ENCODE data around the gene TOX3. TPM values are rescaled to one million over a fixed set of nuclear protein-coding genes. Genes with fewer than 3 reads are reported as not detected.

The TOX3 gene
- total RNA-seq, 4 donors from 2014 or later: 0.16 to 1.1 (median 0.57) TPM; not detected in 1

DNA sequence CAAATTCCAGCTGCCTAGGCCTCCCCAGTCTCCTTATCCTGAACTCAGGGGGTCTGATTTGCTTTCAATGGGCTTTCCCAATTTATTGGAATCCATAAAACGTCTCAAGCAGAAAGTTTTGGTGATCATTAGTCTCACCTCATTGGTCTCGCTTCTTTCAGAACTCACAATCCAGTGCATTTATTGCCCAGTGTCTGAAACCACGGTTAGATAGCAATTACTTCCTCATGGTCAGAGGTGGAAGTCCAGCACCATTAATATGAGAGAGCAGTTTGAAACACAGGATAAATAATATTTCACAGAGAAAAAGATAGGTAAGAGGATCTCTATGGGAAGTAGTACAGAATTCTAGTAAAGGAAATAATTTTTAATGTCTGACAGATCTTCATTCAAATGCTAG, 128.7 kb downstream of the TOX3 start:
- TF ChIP-seq CTCF (IDR thresholded peaks at IDR 0.05; ENCODE audit: low read depth): no peak

GRCh38 chr16:52416888-52417287, 130.1 kb downstream of the TOX3 start:
- no peak for TF ChIP-seq CTCF (IDR thresholded peaks at IDR 0.05; ENCODE audit: low read depth)

DNA sequence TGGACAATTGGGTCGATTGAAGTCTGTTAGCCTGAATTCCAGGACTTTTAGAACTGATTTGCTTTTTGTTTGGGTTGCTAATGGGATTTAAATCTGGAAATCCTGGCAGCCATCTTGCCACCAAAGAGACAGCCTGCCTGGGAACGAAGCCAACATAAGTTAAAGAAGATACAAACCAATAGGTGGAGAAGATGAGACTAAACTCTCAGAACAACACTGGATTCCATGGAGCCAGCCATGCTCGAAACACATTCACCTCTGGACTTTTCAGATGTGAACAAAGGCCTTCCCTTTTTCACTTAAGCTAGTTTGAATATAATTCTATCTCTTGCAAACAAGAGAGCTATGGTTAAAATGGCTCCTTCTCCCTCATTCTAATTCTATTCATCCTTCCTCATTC, 135.9 kb downstream of the TOX3 start:
- TF ChIP-seq CTCF (IDR thresholded peaks at IDR 0.05; ENCODE audit: low read depth): no peak

DNA sequence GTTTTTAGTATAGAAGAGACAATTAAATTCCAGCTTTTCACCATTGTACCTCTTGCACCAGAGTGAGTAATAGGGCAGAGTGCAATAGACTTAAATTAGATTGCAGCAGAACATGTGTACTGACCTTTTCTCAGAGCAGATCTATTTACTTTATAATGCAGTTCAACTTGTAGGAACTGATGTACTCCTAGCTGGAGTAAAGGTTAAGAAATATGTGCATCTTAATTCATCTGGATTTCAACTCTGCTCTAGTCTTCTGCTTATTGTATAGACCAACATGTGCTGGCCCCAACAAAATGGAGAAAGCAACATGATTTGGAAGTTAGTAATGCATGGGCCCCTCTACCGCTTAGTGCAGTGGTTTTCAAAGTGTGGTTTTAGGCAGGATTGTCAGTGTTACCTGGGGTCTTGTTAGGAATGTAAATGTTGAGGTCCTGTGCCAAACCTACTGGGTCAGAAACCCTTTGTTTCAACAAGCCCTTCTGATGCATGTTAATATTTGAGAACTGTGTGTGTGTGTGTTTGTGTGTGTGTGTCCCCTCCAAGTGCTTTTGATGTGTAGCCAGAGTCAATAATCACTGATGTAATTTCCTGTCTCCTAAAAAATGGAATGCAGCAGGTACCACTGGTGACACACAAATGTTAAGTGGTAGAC, 138.6 kb downstream of the TOX3 start:
- no peak for TF ChIP-seq CTCF (IDR thresholded peaks at IDR 0.05; ENCODE audit: low read depth)

- TF ChIP-seq CTCF (IDR thresholded peaks at IDR 0.05; ENCODE audit: low read depth): no peak
Measured at GRCh38 chr16:52407778-52408177, 139.2 kb downstream of the TOX3 start.

- TF ChIP-seq CTCF (IDR thresholded peaks at IDR 0.05; ENCODE audit: low read depth): no peak
Measured at GRCh38 chr16:52405441-52405840, 141.5 kb downstream of the TOX3 start.

DNA sequence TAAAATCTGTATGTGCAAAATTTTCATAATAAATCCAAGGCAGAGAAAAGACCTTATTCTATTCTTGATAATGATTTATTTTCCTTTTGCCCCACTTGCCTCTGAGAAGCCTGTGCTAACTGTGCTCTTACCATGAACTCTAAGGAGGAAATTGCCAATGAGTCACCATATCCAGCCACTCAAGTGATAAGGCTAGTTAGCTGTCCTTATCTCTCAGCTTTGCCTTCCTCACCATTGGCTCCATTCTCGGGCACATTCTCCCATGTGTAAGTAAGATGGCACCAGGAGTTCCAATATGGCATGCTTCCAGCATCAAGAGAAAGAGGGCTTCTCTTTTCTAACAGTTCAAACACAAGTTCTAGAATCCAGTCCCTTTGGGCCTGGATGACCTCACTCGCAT, 142.4 kb downstream of the TOX3 start:
- no peak for TF ChIP-seq CTCF (IDR thresholded peaks at IDR 0.05; ENCODE audit: low read depth)
